ENCODE measurements around the gene ZSCAN5B.
A peak's percentile ranks its signal among the peaks of the same experiment; 100 is the strongest.
"Not testable (repeated sequence)": the region's sequence is repeated elsewhere in the genome, so short reads cannot be mapped to it uniquely, and the experiment has no call there.

The ZSCAN5B gene

DNA sequence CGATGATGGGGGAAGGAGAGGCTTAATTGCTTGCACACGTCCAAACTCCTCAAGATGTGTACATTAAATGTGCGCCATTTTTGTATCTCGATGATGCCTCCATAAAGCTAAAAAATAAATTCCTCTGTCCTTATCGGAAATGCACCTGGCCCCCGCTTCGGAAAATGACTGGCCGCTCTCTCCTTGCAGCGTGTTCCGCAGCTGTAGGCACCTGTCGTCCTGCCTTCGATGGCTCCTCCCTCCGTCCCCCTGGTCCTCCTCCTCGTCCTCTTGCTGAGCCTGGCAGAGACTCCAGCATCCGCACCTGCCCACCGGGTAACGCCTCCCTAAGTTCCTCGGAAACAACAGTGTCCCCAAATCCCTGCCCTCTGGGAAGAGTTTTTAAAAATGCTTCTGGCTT is 20.7 kb downstream of the ZSCAN5B start:
- no peak overlapping the region for H4K8ac ChIP-seq (ENCODE audit: low read depth, low read length)
- no peak overlapping the region for H3K27ac ChIP-seq (replicated peaks; ENCODE audit: low read length)
- H3K36me3 ChIP-seq (replicated peaks in 1 of 2; ENCODE audit: control insufficient read depth in 2 of 2, insufficient read depth in 2 of 2, low read length in 2 of 2), result no peaks in the 10 kb centered on the region
- no peak overlapping the region for H2BK12ac ChIP-seq (ENCODE audit: low read length)
- peaks cover 1% of the 10 kb centered on the region for H3K79me1 ChIP-seq (ENCODE audit: low read depth, low read length)
- WGBS, 2 donors (ENCODE audit: extremely low coverage in 2 of 2, insufficient read length in 2 of 2, insufficient replicate concordance in 1 of 2), result no CpG with 5 or more reads among the region's 18 CpGs
- no peak overlapping the region for H2BK120ac ChIP-seq (ENCODE audit: low read depth, low read length)
- peak overlapping the region; percentile 34 for H3K9ac ChIP-seq (ENCODE audit: low read depth, low read length, poor library complexity)
- no peak overlapping the region for H2BK15ac ChIP-seq (ENCODE audit: low read length)
- H3K23ac ChIP-seq (ENCODE audit: low read depth, low read length, poor library complexity), result no peak overlapping the region
- no peak overlapping the region for H3K4ac ChIP-seq (ENCODE audit: low read length)
- DNase-seq (ENCODE audit: low spot score), result no peak
- H3K4me2 ChIP-seq (ENCODE audit: insufficient read depth, low read length, poor library complexity, severe bottlenecking), result no peak overlapping the region
- no peak overlapping the region for H3K4me3 ChIP-seq (ENCODE audit: low read length in 2 of 2)
- H3K18ac ChIP-seq (ENCODE audit: low read length), result peak overlapping the region; percentile 93
- no peak overlapping the region for H3K14ac ChIP-seq (ENCODE audit: low read length)
- H2AK5ac ChIP-seq (ENCODE audit: low read depth, low read length), result peak overlapping the region; percentile 96
- H2BK5ac ChIP-seq (ENCODE audit: low read length), result no peak overlapping the region
- peaks cover 0 to 2% of the 10 kb centered on the region in 2 donors for H3K9me3 ChIP-seq (replicated peaks in 1 of 2; ENCODE audit: control insufficient read depth in 2 of 2, insufficient read depth in 1 of 2, low read depth in 1 of 2, low read length in 2 of 2)
- H4K91ac ChIP-seq (ENCODE audit: low read depth, low read length, poor library complexity), result no peak overlapping the region
- peaks cover 5 to 20% of the 10 kb centered on the region in 2 donors for H3K4me1 ChIP-seq (ENCODE audit: control insufficient read depth in 2 of 2, insufficient read depth in 1 of 2, low read depth in 1 of 2, low read length in 2 of 2)
- H2AFZ ChIP-seq (ENCODE audit: low read length), result no peak overlapping the region
- H3K27me3 ChIP-seq (ENCODE audit: control insufficient read depth in 3 of 3, insufficient read depth in 3 of 3, low read depth in 1 of 3, low read length in 3 of 3), result peaks cover 0 to 5% (median 0%) of the 10 kb centered on the region in 3 experiments

GRCh38 chr19:56176310-56176709 is 21.3 kb downstream of the ZSCAN5B start:
- not testable (repeated sequence) for H3K27me3 ChIP-seq (ENCODE audit: control insufficient read depth in 3 of 3, insufficient read depth in 3 of 3, low read depth in 1 of 3, low read length in 3 of 3); H4K8ac ChIP-seq (ENCODE audit: low read depth, low read length); H2AFZ ChIP-seq (ENCODE audit: low read length); H3K4ac ChIP-seq (ENCODE audit: low read length); H4K91ac ChIP-seq (ENCODE audit: low read depth, low read length, poor library complexity); H3K79me1 ChIP-seq (ENCODE audit: low read depth, low read length); DNase-seq (ENCODE audit: low spot score); H3K36me3 ChIP-seq (replicated peaks in 1 of 2; ENCODE audit: control insufficient read depth in 2 of 2, insufficient read depth in 2 of 2, low read length in 2 of 2); H3K9me3 ChIP-seq (replicated peaks in 1 of 2; ENCODE audit: control insufficient read depth in 2 of 2, insufficient read depth in 1 of 2, low read depth in 1 of 2, low read length in 2 of 2); H2BK5ac ChIP-seq (ENCODE audit: low read length); H3K27ac ChIP-seq (replicated peaks; ENCODE audit: low read length); H3K4me2 ChIP-seq (ENCODE audit: insufficient read depth, low read length, poor library complexity, severe bottlenecking)
- H2BK12ac ChIP-seq (ENCODE audit: low read length), result peak overlapping the region; percentile 99
- H2BK120ac ChIP-seq (ENCODE audit: low read depth, low read length), result peak overlapping the region; percentile 67
- H3K4me3 ChIP-seq (ENCODE audit: low read length in 2 of 2), result peak overlapping the region in 1 of 2 donors; percentile 23
- H2BK15ac ChIP-seq (ENCODE audit: low read length), result peak overlapping the region; percentile 89
- no CpG with 5 or more reads among the region's 11 CpGs for WGBS, 2 donors (ENCODE audit: extremely low coverage in 2 of 2, insufficient read length in 2 of 2, insufficient replicate concordance in 1 of 2)
- peak overlapping the region; percentile 73 for H3K23ac ChIP-seq (ENCODE audit: low read depth, low read length, poor library complexity)
- peak overlapping the region; percentile 82 for H3K14ac ChIP-seq (ENCODE audit: low read length)
- H2AK5ac ChIP-seq (ENCODE audit: low read depth, low read length), result peak overlapping the region; percentile 96
- H3K9ac ChIP-seq (ENCODE audit: low read depth, low read length, poor library complexity), result peak overlapping the region; percentile 60
- peak overlapping the region; percentile 93 for H3K18ac ChIP-seq (ENCODE audit: low read length)
- H3K4me1 ChIP-seq (ENCODE audit: control insufficient read depth in 2 of 2, insufficient read depth in 1 of 2, low read depth in 1 of 2, low read length in 2 of 2), result peaks cover 5 to 20% of the 10 kb centered on the region in 2 donors

- peak within 1 kb of the TSS; percentile 43 for H4K8ac ChIP-seq (ENCODE audit: low read depth, low read length)
- peak; percentile 58 for DNase-seq (ENCODE audit: low spot score)
Measured at GRCh38 chr19:56175861-56176307, 21.7 kb downstream of the ZSCAN5B start, which contains the start of gene GALP. GALP (plus strand) TSS chr19:56176008; CDS start chr19:56177109, 1,101 bp downstream.

DNA sequence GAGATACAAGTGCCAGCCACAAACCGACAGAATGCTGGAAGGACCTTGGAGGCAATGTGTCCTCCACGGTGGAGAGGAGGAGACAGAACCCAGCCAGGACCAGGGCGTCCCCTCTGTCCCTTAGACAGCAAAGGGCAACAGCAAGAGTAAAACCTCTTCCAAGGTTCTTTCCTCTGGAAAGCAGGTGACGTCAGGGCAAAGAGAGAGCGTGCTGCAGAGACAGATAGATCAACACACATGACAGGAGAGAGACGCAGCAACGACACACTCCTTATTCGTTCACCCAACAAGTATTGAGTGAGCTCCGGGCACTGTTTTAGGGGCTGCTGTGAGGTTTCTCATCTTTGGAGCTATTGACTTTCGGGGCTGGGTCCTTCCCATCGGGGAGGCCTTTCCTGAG is 23.0 kb downstream of the ZSCAN5B start:
- peaks cover 5 to 20% of the 10 kb centered on the region in 2 donors for H3K4me1 ChIP-seq (ENCODE audit: control insufficient read depth in 2 of 2, insufficient read depth in 1 of 2, low read depth in 1 of 2, low read length in 2 of 2)
- H2AFZ ChIP-seq (ENCODE audit: low read length), result peak overlapping the region; percentile 58
- peaks cover 1% of the 10 kb centered on the region for H3K79me1 ChIP-seq (ENCODE audit: low read depth, low read length)
- H4K8ac ChIP-seq (ENCODE audit: low read depth, low read length), result no peak overlapping the region
- peak overlapping the region; percentile 0 for H3K18ac ChIP-seq (ENCODE audit: low read length)
- peaks cover 0 to 2% of the 10 kb centered on the region in 2 donors for H3K9me3 ChIP-seq (replicated peaks in 1 of 2; ENCODE audit: control insufficient read depth in 2 of 2, insufficient read depth in 1 of 2, low read depth in 1 of 2, low read length in 2 of 2)
- H2AK5ac ChIP-seq (ENCODE audit: low read depth, low read length), result peak overlapping the region; percentile 80
- no peak overlapping the region for H2BK15ac ChIP-seq (ENCODE audit: low read length)
- peak overlapping the region; percentile 1 for H2BK12ac ChIP-seq (ENCODE audit: low read length)
- H3K9ac ChIP-seq (ENCODE audit: low read depth, low read length, poor library complexity), result no peak overlapping the region
- no peak overlapping the region for H3K4ac ChIP-seq (ENCODE audit: low read length)
- peak overlapping the region; percentile 9 for H2BK5ac ChIP-seq (ENCODE audit: low read length)
- H2BK120ac ChIP-seq (ENCODE audit: low read depth, low read length), result peak overlapping the region; percentile 100
- H4K91ac ChIP-seq (ENCODE audit: low read depth, low read length, poor library complexity), result no peak overlapping the region
- no CpG with 5 or more reads among the region's 11 CpGs for WGBS, 2 donors (ENCODE audit: extremely low coverage in 2 of 2, insufficient read length in 2 of 2, insufficient replicate concordance in 1 of 2)
- H3K27me3 ChIP-seq (ENCODE audit: control insufficient read depth in 3 of 3, insufficient read depth in 3 of 3, low read depth in 1 of 3, low read length in 3 of 3), result peaks cover 0 to 5% (median 0%) of the 10 kb centered on the region in 3 experiments
- no peak overlapping the region for H3K23ac ChIP-seq (ENCODE audit: low read depth, low read length, poor library complexity)
- H3K4me3 ChIP-seq (ENCODE audit: low read length in 2 of 2), result no peak overlapping the region
- no peak for DNase-seq (ENCODE audit: low spot score)
- H3K27ac ChIP-seq (replicated peaks; ENCODE audit: low read length), result peak overlapping the region; percentile 32
- H3K14ac ChIP-seq (ENCODE audit: low read length), result no peak overlapping the region
- no peaks in the 10 kb centered on the region for H3K36me3 ChIP-seq (replicated peaks in 1 of 2; ENCODE audit: control insufficient read depth in 2 of 2, insufficient read depth in 2 of 2, low read length in 2 of 2)
- no peak overlapping the region for H3K4me2 ChIP-seq (ENCODE audit: insufficient read depth, low read length, poor library complexity, severe bottlenecking)

More at GRCh38 chr19:56175861-56176307, 21.7 kb downstream of the ZSCAN5B start, which contains the start of gene GALP:
- Histone ChIP-seq H2AK5ac (ENCODE audit: low read depth, low read length) (peak within 1 kb of the TSS; percentile 97), H3K4me3 (ENCODE audit: low read length in 2 of 2) (peak within 1 kb of the TSS in 1 of 2 donors; percentile 23), H2BK12ac (ENCODE audit: low read length) (peak within 1 kb of the TSS; percentile 99), H3K14ac (ENCODE audit: low read length) (peak within 1 kb of the TSS; percentile 89), H2BK5ac (ENCODE audit: low read length) (peak within 1 kb of the TSS; percentile 96), H3K18ac (ENCODE audit: low read length) (peak within 1 kb of the TSS; percentile 97), H4K91ac (ENCODE audit: low read depth, low read length, poor library complexity) (peak within 1 kb of the TSS; percentile 97), H3K4me2 (ENCODE audit: insufficient read depth, low read length, poor library complexity, severe bottlenecking) (peak within 1 kb of the TSS; percentile 25), H2BK120ac (ENCODE audit: low read depth, low read length) (peak within 1 kb of the TSS; percentile 100), H3K23ac (ENCODE audit: low read depth, low read length, poor library complexity) (peak within 1 kb of the TSS; percentile 73), H3K27ac (replicated peaks; ENCODE audit: low read length) (peak within 1 kb of the TSS; percentile 89), H2BK15ac (ENCODE audit: low read length) (peak within 1 kb of the TSS; percentile 89), H3K9ac (ENCODE audit: low read depth, low read length, poor library complexity) (peak within 1 kb of the TSS; percentile 70), H2AFZ (ENCODE audit: low read length) (peak within 1 kb of the TSS; percentile 68), H3K4me1 (ENCODE audit: control insufficient read depth in 2 of 2, insufficient read depth in 1 of 2, low read depth in 1 of 2, low read length in 2 of 2) (peaks cover 5 to 20% of the 10 kb centered on the region in 2 donors), H3K4ac (ENCODE audit: low read length) (peak within 1 kb of the TSS; percentile 93)
- H3K79me1 ChIP-seq (ENCODE audit: low read depth, low read length); H3K27me3 ChIP-seq (ENCODE audit: control insufficient read depth in 3 of 3, insufficient read depth in 3 of 3, low read depth in 1 of 3, low read length in 3 of 3); H3K36me3 ChIP-seq (replicated peaks in 1 of 2; ENCODE audit: control insufficient read depth in 2 of 2, insufficient read depth in 2 of 2, low read length in 2 of 2); H3K9me3 ChIP-seq (replicated peaks in 1 of 2; ENCODE audit: control insufficient read depth in 2 of 2, insufficient read depth in 1 of 2, low read depth in 1 of 2, low read length in 2 of 2): not testable (repeated sequence)
- WGBS, 2 donors (ENCODE audit: extremely low coverage in 2 of 2, insufficient read length in 2 of 2, insufficient replicate concordance in 1 of 2), result no CpG with 5 or more reads among the region's 15 CpGs
